Hepatocyte (in vitro differentiated cells): ENCODE results near the gene ALDOB.

ENCODE experiments used
- CTCF ChIP-seq: fragments of 200-600 bp; sonication (generic); IDR thresholded peaks from 2 replicates; pipeline ENCODE4 v1.5.1; 2016; ENCODE audit warnings: antibody characterized with exemption, mild to moderate bottlenecking; ENCODE audit not compliant: poor library complexity
- EZH2 ChIP-seq: fragments of 200-600 bp; sonication (generic); IDR thresholded peaks from 2 replicates; pipeline ENCODE4 v1.6.1; 2016; ENCODE audit warnings: antibody characterized with exemption, mild to moderate bottlenecking, borderline replicate concordance
- EZH2phosphoT487 ChIP-seq: fragments of 200-600 bp; sonication (generic); IDR thresholded peaks from one replicate; pipeline ENCODE4 v1.6.1; 2018; ENCODE audit warnings: antibody characterized with exemption, mild to moderate bottlenecking, low read depth, moderate library complexity; ENCODE audit not compliant: unreplicated experiment, severe bottlenecking

GRCh38 chr9:101375546-101375945, 60.0 kb downstream of the ALDOB start:
- TF ChIP-seq CTCF (no peak), EZH2 (no peak), EZH2phosphoT487 (no peak)
